NT2/D1 (cell line): Measurements from ENCODE around the gene LGALS1.

Source experiments
- SUZ12 ChIP-seq: IDR thresholded peaks from 2 replicates; pipeline ENCODE4 v1.6.1; 2011; ENCODE audit not compliant: insufficient read length, insufficient read depth; ENCODE audit errors: extremely low read depth
- YY1 ChIP-seq: IDR thresholded peaks from 2 replicates; pipeline ENCODE4 v1.6.1; 2011; ENCODE audit not compliant: insufficient read length, insufficient read depth
- ZNF274 ChIP-seq: IDR thresholded peaks from 2 replicates; pipeline ENCODE4 v1.6.1; 2011; ENCODE audit warnings: mild to moderate bottlenecking, low read depth, low read length

DNA sequence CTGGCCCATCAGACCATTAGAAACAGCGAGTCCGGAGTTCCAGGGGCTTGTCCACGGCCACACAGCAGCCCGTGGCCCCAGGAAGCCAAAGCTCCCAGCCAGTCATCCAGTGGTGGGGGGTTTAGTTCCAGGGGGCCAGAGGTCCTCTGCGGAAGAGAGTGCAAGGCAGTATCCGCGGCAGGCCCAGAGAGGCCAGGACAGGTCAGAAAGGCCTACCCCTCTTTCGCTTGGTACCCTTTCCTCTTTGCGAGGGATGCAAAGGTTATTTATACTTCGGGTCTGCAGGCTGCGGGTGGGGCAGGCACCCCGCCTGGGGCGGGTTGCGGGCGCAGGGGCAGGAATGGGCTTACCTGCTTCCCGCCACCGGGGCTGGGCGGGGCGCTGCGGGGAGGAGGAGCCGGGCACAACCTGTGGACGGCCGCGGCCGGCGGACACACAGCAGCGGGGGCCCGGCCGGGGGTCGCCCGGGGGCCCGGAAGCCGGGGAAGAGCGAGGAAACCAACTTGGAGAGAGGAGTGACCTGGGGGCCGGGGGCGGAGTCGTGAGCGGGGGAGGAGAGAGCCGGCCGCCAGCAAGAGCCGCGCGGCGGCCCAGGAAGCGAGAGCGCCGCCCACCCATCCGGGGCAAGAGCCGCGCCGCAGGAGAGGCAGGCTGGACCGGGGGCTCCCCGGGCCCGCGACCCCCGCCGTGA lies 36.2 kb upstream of the LGALS1 start, which contains the start of gene SH3BP1:
- TF ChIP-seq SUZ12 (no peak), ZNF274 (no peak), YY1 (no peak)
